H9 (cell line): Measurements from ENCODE around the gene LARP4B. TPM values are rescaled to one million over a fixed set of nuclear protein-coding genes. Genes with fewer than 3 reads are reported as not detected.
A peak's percentile ranks its signal among the peaks of the same experiment; 100 is the strongest.

Experiments
- DNase-seq: peaks from one replicate; pipeline ENCODE4 v3.0.0-alpha.2; 2017
- H2AFZ ChIP-seq: one replicate; pipeline ENCODE4 v1.6.1; 2013; ENCODE audit warnings: mild to moderate bottlenecking, low read length, control low read depth, moderate library complexity
- H2AK5ac ChIP-seq: 2 replicates; pipeline ENCODE4 v1.6.1; 2013; ENCODE audit warnings: low read length, control low read depth, mixed read lengths; ENCODE audit not compliant: insufficient read length
- H2BK120ac ChIP-seq: one replicate; pipeline ENCODE4 v1.6.1; 2013; ENCODE audit warnings: low read depth, mild to moderate bottlenecking, low read length, control low read depth, inconsistent platforms; ENCODE audit not compliant: poor library complexity, severe bottlenecking
- H2BK12ac ChIP-seq: 2 replicates; pipeline ENCODE4 v1.6.1; 2013; ENCODE audit warnings: low read length, control low read depth, mixed read lengths, low read depth; ENCODE audit not compliant: insufficient read length
- H2BK15ac ChIP-seq: 2 replicates; pipeline ENCODE4 v1.6.1; 2013; ENCODE audit warnings: low read depth, low read length, control low read depth
- H2BK20ac ChIP-seq: one replicate; pipeline ENCODE4 v1.6.1; 2013; ENCODE audit warnings: low read depth, mild to moderate bottlenecking, low read length, control low read depth, inconsistent platforms; ENCODE audit not compliant: poor library complexity, severe bottlenecking
- H2BK5ac ChIP-seq: 2 replicates; pipeline ENCODE4 v1.6.1; 2013; ENCODE audit warnings: low read length, control low read depth, mixed read lengths; ENCODE audit not compliant: insufficient read length
- H3K14ac ChIP-seq: 2 replicates; pipeline ENCODE4 v1.6.1; 2013; ENCODE audit warnings: low read length, control low read depth; ENCODE audit not compliant: insufficient read depth
- H3K18ac ChIP-seq: 2 replicates; pipeline ENCODE4 v1.6.1; 2013; ENCODE audit warnings: low read depth, mild to moderate bottlenecking, mixed read lengths, low read length, control low read depth; ENCODE audit not compliant: insufficient read length
- H3K23ac ChIP-seq: 2 replicates; pipeline ENCODE4 v1.6.1; 2013; ENCODE audit warnings: low read length, control low read depth, mixed read lengths, low read depth; ENCODE audit not compliant: insufficient read length
- H3K23me2 ChIP-seq: 2 replicates; pipeline ENCODE4 v1.6.1; 2013; ENCODE audit warnings: low read depth, mild to moderate bottlenecking, mixed read lengths, low read length, control low read depth; ENCODE audit not compliant: insufficient read length, poor library complexity, severe bottlenecking
- H3K27ac ChIP-seq: 2 replicates; pipeline ENCODE4 v1.5.1; 2013; ENCODE audit warnings: low read length, control low read depth, mixed read lengths, low read depth; ENCODE audit not compliant: insufficient read length
- H3K27me3 ChIP-seq: 2 replicates; pipeline ENCODE4 v1.6.1; 2013; ENCODE audit warnings: low read length, control low read depth, inconsistent platforms; ENCODE audit not compliant: insufficient read depth
- H3K4ac ChIP-seq: 2 replicates; pipeline ENCODE4 v1.6.1; 2013; ENCODE audit warnings: low read depth, mild to moderate bottlenecking, control low read depth, inconsistent platforms, low read length, moderate library complexity
- H3K4me1 ChIP-seq: 2 replicates; pipeline ENCODE4 v1.6.1; 2013; ENCODE audit warnings: low read length, control low read depth, inconsistent platforms; ENCODE audit not compliant: insufficient read depth
- H3K4me2 ChIP-seq: 2 replicates; pipeline ENCODE4 v1.6.1; 2013; ENCODE audit warnings: low read length, control low read depth, mixed read lengths; ENCODE audit not compliant: insufficient read length, insufficient read depth
- H3K56ac ChIP-seq: 2 replicates; pipeline ENCODE4 v1.6.1; 2013; ENCODE audit warnings: low read depth, mild to moderate bottlenecking, mixed read lengths, low read length, control low read depth; ENCODE audit not compliant: insufficient read length
- H3K79me1 ChIP-seq: 2 replicates; pipeline ENCODE4 v1.6.1; 2013; ENCODE audit warnings: low read depth, mild to moderate bottlenecking, moderate library complexity, low read length, control low read depth, inconsistent platforms; ENCODE audit not compliant: insufficient read depth, poor library complexity, severe bottlenecking
- H3K79me2 ChIP-seq: 2 replicates; pipeline ENCODE4 v1.6.1; 2013; ENCODE audit warnings: low read length, control low read depth, inconsistent platforms; ENCODE audit not compliant: insufficient read depth
- H3K9ac ChIP-seq: 2 replicates; pipeline ENCODE4 v1.6.1; 2013; ENCODE audit warnings: low read length, control low read depth, mixed read lengths; ENCODE audit not compliant: insufficient read length; ENCODE audit errors: extremely low read depth
- H3K9me3 ChIP-seq: one replicate; pipeline ENCODE4 v1.6.1; 2013; ENCODE audit warnings: low read depth, low read length, inconsistent platforms; ENCODE audit not compliant: control insufficient read depth
- H3T11ph ChIP-seq: one replicate; pipeline ENCODE4 v1.6.1; 2013; ENCODE audit warnings: mild to moderate bottlenecking, low read length, control low read depth, inconsistent platforms
- H4K20me1 ChIP-seq: one replicate; pipeline ENCODE4 v1.6.1; 2013; ENCODE audit not compliant: control insufficient read depth, insufficient read length, insufficient read depth
- H4K5ac ChIP-seq: 2 replicates; pipeline ENCODE4 v1.6.1; 2013; ENCODE audit warnings: low read depth, mild to moderate bottlenecking, mixed read lengths, low read length, control low read depth; ENCODE audit not compliant: insufficient read length
- H4K8ac ChIP-seq: replicated peaks from 2 replicates; pipeline ENCODE4 v1.6.1; 2013; ENCODE audit warnings: low read length, control low read depth, mixed read lengths, low read depth; ENCODE audit not compliant: insufficient read length
- H4K91ac ChIP-seq: 2 replicates; pipeline ENCODE4 v1.6.1; 2013; ENCODE audit warnings: low read depth, mild to moderate bottlenecking, moderate library complexity, mixed read lengths, low read length, control low read depth; ENCODE audit not compliant: insufficient read length
- H3K27ac Mint-ChIP-seq, 3 experiments: 2 replicates in 2 of 3; 3 replicates in 1 of 3; pipeline ENCODE4 v1.8.0; 2020 to 2021; ENCODE audit warnings: mixed read lengths in 3 of 3, mild to moderate bottlenecking in 1 of 3, moderate library complexity in 1 of 3
- H3K27me3 Mint-ChIP-seq: 2 replicates; pipeline ENCODE4 v1.8.0; 2021; ENCODE audit warnings: low read depth, mild to moderate bottlenecking, moderate library complexity, mixed read lengths
- H3K36me3 Mint-ChIP-seq, 3 experiments: 2 replicates in 2 of 3; 3 replicates in 1 of 3; pipeline ENCODE4 v1.8.0; 2020 to 2021; ENCODE audit warnings: low read depth in 3 of 3, mixed read lengths in 3 of 3; ENCODE audit not compliant: insufficient read depth in 1 of 3
- H3K4me1 Mint-ChIP-seq, 2 experiments: 2 replicates each; pipeline ENCODE4 v1.8.0; 2020; ENCODE audit warnings: mixed read lengths in 2 of 2
- H3K4me3 Mint-ChIP-seq, 2 experiments: 2 replicates in 1 of 2; 3 replicates in 1 of 2; pipeline ENCODE4 v1.8.0; 2020 to 2021; ENCODE audit warnings: mild to moderate bottlenecking in 2 of 2, mixed read lengths in 2 of 2, moderate library complexity in 1 of 2
- H3K9me3 Mint-ChIP-seq, 2 experiments: 2 replicates in 1 of 2; 3 replicates in 1 of 2; pipeline ENCODE4 v1.8.0; 2020; ENCODE audit warnings: mild to moderate bottlenecking in 2 of 2, mixed read lengths in 2 of 2, moderate library complexity in 1 of 2
- WGBS: extraction: QIAGEN DNeasy Blood & Tissue Kit; methylation state at CpG from one replicate; pipeline ENCODE4 v1.1.7; 2013; ENCODE audit warnings: missing lambda C conversion rate, low lambda C conversion rate, mixed read lengths; ENCODE audit not compliant: insufficient read length; ENCODE audit errors: extremely low coverage; 5-methylcytosine and 5-hydroxymethylcytosine counted together
- total RNA-seq: library from RNA; stranded (reverse); gene quantifications from 2 replicates; pipeline ENCODE4 v1.2.1, GENCODE V29; 2021
- TF ChIP-seq, protein P1 (sequence below): fragments of 200-600 bp; sonication (generic); conservative IDR thresholded peaks from 3 replicates; pipeline ENCODE4 v1.8.0; 2021; ENCODE audit warnings: antibody characterized with exemption, mild to moderate bottlenecking

Gene LARP4B
- total RNA-seq, 1 experiment from 2014 or later: 88.9 TPM

DNA sequence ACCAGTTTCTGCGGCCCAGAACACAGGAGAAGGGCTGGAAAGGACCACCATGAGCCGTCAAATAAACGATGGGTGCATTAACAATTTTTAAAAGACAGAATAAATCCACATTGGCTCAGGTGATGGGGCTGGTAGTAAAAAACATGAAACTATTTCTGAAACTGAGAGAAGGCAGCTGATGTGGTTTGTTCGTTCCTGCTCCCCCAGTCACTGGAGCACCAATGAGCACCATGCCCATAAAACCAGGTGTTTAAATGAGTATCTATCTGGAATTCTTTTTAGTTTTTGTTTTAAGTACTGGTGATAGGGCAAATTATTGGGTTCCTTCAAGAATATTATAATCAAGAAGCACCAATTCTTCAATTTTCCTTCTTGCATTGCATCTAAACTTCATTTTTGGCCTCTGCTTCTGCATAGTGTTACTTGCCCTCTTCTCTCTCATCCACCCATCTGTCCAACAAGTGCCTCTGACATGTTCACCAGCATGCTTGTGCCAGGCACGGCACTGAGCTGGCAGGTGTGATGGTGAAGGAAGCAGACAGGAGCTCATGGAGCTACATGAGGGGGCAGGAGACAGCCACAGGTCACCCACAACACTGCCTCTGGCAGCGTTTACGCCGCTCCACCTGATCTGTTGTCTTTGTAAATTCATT, 65.5 kb downstream of the LARP4B start:
- H3K9me3 ChIP-seq: no peaks in the 10 kb centered on the region
- no peak overlapping the region for H2BK15ac ChIP-seq
- H4K8ac ChIP-seq: no peak overlapping the region
- no peak overlapping the region for H3K23ac ChIP-seq
- no peak overlapping the region for H3K14ac ChIP-seq
- no peak overlapping the region for H2AK5ac ChIP-seq
- no peak overlapping the region for H3K4ac ChIP-seq
- no peak overlapping the region for H3T11ph ChIP-seq
- no CpG with 5 or more reads among the region's 8 CpGs for WGBS
- H4K5ac ChIP-seq: no peak overlapping the region
- H3K4me1 Mint-ChIP-seq: peaks cover 5 to 8% of the 10 kb centered on the region in 2 experiments; a peak in 2 of 4 replicates
- TF ChIP-seq, protein P1, sequence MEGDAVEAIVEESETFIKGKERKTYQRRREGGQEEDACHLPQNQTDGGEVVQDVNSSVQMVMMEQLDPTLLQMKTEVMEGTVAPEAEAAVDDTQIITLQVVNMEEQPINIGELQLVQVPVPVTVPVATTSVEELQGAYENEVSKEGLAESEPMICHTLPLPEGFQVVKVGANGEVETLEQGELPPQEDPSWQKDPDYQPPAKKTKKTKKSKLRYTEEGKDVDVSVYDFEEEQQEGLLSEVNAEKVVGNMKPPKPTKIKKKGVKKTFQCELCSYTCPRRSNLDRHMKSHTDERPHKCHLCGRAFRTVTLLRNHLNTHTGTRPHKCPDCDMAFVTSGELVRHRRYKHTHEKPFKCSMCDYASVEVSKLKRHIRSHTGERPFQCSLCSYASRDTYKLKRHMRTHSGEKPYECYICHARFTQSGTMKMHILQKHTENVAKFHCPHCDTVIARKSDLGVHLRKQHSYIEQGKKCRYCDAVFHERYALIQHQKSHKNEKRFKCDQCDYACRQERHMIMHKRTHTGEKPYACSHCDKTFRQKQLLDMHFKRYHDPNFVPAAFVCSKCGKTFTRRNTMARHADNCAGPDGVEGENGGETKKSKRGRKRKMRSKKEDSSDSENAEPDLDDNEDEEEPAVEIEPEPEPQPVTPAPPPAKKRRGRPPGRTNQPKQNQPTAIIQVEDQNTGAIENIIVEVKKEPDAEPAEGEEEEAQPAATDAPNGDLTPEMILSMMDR: no peak
- H3K18ac ChIP-seq: no peak overlapping the region
- no peak overlapping the region for H3K27ac ChIP-seq
- H3K27me3 Mint-ChIP-seq: no peaks in the 10 kb centered on the region; the same call in 1 of the 2 replicates
- no peaks in the 10 kb centered on the region for H3K79me1 ChIP-seq
- peaks cover 31 to 56% (median 48%) of the 10 kb centered on the region in 3 experiments for H3K36me3 Mint-ChIP-seq
- H2AFZ ChIP-seq: no peak overlapping the region
- no peaks in the 10 kb centered on the region for H3K23me2 ChIP-seq
- no peak overlapping the region for H4K91ac ChIP-seq
- H3K4me2 ChIP-seq: no peak overlapping the region
- H2BK12ac ChIP-seq: no peak overlapping the region
- H3K56ac ChIP-seq: no peak overlapping the region
- H2BK5ac ChIP-seq: no peak overlapping the region
- no peaks in the 10 kb centered on the region for H3K27me3 ChIP-seq
- H2BK20ac ChIP-seq: no peak overlapping the region
- H3K79me2 ChIP-seq: peaks cover 2% of the 10 kb centered on the region; the same call in 1 of the 2 replicates
- H3K4me1 ChIP-seq: no peaks in the 10 kb centered on the region; the same call in 1 of the 2 replicates
- H3K4me3 Mint-ChIP-seq: no peak overlapping the region
- H3K27ac Mint-ChIP-seq: peak overlapping the region in 2 of 3 experiments; percentile 34 to 65; a peak in 3 of 7 replicates
- H3K9ac ChIP-seq: no peak overlapping the region
- H2BK120ac ChIP-seq: no peak overlapping the region
- DNase-seq: no peak
- no peaks in the 10 kb centered on the region for H3K9me3 Mint-ChIP-seq
- H4K20me1 ChIP-seq: peaks cover 4% of the 10 kb centered on the region
